Tibial nerve (tissue), 4 donors: ENCODE data around the gene EPSTI1. TPM values are rescaled to one million over a fixed set of nuclear protein-coding genes. Genes with fewer than 3 reads are reported as not detected.

Experiments used
- DNase-seq, 2 donors: peaks; one replicate each; pipeline ENCODE4 v3.0.0-alpha.2; 2019; ENCODE audit warnings: low spot score in 2 of 2
- H3K27ac ChIP-seq, 4 donors: fragments of 200-600 bp; sonication (generic) in 3 of 4; one replicate each; pipeline ENCODE4 v1.5.1; 2017 to 2019; ENCODE audit warnings: mild to moderate bottlenecking in 1 of 4
- H3K27me3 ChIP-seq, 2 donors: fragments of 200-600 bp; sonication (generic) in 1 of 2; one replicate each; pipeline versions ENCODE4 v1.5.1 to v1.6.0; 2017 to 2019
- H3K36me3 ChIP-seq, 3 donors: fragments of 200-600 bp; sonication (generic); one replicate each; pipeline ENCODE4 v1.5.1; 2018 to 2019
- H3K4me1 ChIP-seq, 4 donors: fragments of 200-600 bp; sonication (generic) in 3 of 4; one replicate each; pipeline ENCODE4 v1.5.1; 2017 to 2019
- H3K4me3 ChIP-seq, 4 donors: fragments of 200-600 bp; sonication (generic) in 3 of 4; one replicate each; pipeline ENCODE4 v1.5.1; 2017 to 2019; ENCODE audit warnings: mild to moderate bottlenecking in 1 of 4, moderate library complexity in 1 of 4
- H3K9me3 ChIP-seq, 4 donors: fragments of 200-600 bp; sonication (generic) in 3 of 4; one replicate each; pipeline ENCODE4 v1.5.1; 2017 to 2019
- EP300 ChIP-seq, 2 donors: sonication (generic); formaldehyde crosslinking; IDR thresholded peaks; one replicate each; pipeline ENCODE4 v1.6.1; 2017; ENCODE audit warnings: antibody characterized with exemption in 2 of 2, mild to moderate bottlenecking in 1 of 2
- POLR2A ChIP-seq, 2 donors: fragments of 450-650 bp; IDR thresholded peaks; one replicate each; pipeline ENCODE4 v1.6.1; 2017; ENCODE audit warnings: antibody characterized with exemption in 2 of 2, mild to moderate bottlenecking in 2 of 2, moderate library complexity in 2 of 2
- WGBS, 2 donors: methylation state at CpG; one replicate each; pipeline ENCODE4 v1.1.5; 2018; 5-methylcytosine and 5-hydroxymethylcytosine counted together
- total RNA-seq, 4 donors: library from RNA; depleted of rRNA; stranded (reverse); fragments of >200 nt; gene quantifications; one replicate each; pipeline ENCODE4 v1.1.0, GENCODE V29; 2016
- TF ChIP-seq, protein P1 (sequence below), 5 experiments: fragments of 200-600 bp in 3 of 5; fragments of 450-650 bp in 2 of 5; sonication (generic) in 3 of 5; IDR thresholded peaks; one replicate each; pipeline ENCODE4 v1.5.1; 2016 to 2019; ENCODE audit warnings: antibody characterized with exemption in 5 of 5, mild to moderate bottlenecking in 3 of 5, moderate library complexity in 2 of 5

The EPSTI1 gene
- total RNA-seq, 4 donors from 2014 or later = 1.4 to 16.8 (median 3.3) TPM

DNA sequence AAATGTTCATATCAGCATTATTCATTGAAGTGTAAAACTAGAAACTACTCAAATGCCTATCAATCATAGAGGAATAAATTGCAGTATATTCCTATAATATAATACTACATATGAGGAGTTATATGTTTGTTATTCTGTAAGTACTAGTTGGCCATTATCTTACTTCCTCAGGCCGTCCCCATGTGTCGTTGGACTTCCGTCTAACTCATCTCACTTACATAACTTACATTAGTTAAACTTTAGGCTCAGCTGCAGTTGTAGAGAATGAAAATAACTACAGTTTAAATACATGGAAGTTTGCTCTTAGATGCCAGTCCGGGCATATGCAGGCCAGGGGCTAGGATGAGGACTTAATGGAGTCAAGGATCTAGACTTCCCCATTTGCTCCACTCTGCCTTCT is 8.6 kb upstream of the EPSTI1 start:
- H3K9me3 ChIP-seq = no peaks in the 10 kb centered on the region
- 75% methylated on average over 4 of the region's 4 CpGs for WGBS, 2 donors
- DNase-seq = no peak
- H3K36me3 ChIP-seq = no peaks in the 10 kb centered on the region
- TF ChIP-seq POLR2A (IDR thresholded peaks at IDR 0.05) (no peak), EP300 (IDR thresholded peaks at IDR 0.05) (no peak)
- TF ChIP-seq, protein P1, sequence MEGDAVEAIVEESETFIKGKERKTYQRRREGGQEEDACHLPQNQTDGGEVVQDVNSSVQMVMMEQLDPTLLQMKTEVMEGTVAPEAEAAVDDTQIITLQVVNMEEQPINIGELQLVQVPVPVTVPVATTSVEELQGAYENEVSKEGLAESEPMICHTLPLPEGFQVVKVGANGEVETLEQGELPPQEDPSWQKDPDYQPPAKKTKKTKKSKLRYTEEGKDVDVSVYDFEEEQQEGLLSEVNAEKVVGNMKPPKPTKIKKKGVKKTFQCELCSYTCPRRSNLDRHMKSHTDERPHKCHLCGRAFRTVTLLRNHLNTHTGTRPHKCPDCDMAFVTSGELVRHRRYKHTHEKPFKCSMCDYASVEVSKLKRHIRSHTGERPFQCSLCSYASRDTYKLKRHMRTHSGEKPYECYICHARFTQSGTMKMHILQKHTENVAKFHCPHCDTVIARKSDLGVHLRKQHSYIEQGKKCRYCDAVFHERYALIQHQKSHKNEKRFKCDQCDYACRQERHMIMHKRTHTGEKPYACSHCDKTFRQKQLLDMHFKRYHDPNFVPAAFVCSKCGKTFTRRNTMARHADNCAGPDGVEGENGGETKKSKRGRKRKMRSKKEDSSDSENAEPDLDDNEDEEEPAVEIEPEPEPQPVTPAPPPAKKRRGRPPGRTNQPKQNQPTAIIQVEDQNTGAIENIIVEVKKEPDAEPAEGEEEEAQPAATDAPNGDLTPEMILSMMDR (IDR thresholded peaks at IDR 0.05) = no peak
- H3K27ac ChIP-seq = no peak overlapping the region
- no peak overlapping the region for H3K4me3 ChIP-seq
- peaks cover 0 to 7% (median 0%) of the 10 kb centered on the region in 4 donors for H3K4me1 ChIP-seq
- no peaks in the 10 kb centered on the region for H3K27me3 ChIP-seq

GRCh38 chr13:42999491-42999890 is 7.5 kb upstream of the EPSTI1 start:
- Histone ChIP-seq H3K27me3 (no peaks in the 10 kb centered on the region), H3K36me3 (no peaks in the 10 kb centered on the region), H3K9me3 (no peaks in the 10 kb centered on the region), H3K27ac (no peak overlapping the region), H3K4me3 (no peak overlapping the region), H3K4me1 (no peaks in the 10 kb centered on the region)
- TF ChIP-seq POLR2A (IDR thresholded peaks at IDR 0.05) (no peak), EP300 (IDR thresholded peaks at IDR 0.05) (no peak)
- TF ChIP-seq, protein P1 (IDR thresholded peaks at IDR 0.05) = no peak
- 52 to 55% methylated on average over 2 of the region's 2 CpGs for WGBS, 2 donors
- no peak for DNase-seq

DNA sequence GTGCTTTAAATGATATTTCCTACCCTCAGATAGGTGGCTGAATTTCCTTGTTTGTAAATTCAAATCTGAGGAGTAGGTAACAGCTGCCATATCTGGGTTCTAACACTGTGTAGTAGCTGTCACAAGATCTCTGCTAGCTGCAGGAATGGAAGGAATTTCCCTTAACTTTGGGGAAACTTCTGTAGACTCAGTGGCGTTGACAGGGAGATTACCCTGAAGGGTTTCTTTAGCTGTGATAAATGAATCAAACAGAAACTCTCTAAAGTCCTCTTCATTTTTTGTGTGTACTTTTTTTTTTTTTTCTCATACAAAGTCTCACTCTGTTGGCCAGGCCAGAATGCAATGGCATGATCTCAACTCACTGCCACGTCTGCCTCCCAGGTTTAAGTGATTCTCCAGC is 5.3 kb upstream of the EPSTI1 start:
- WGBS, 2 donors = 83 to 89% methylated on average over 2 of the region's 2 CpGs
- TF ChIP-seq EP300 (IDR thresholded peaks at IDR 0.05) (no peak), POLR2A (IDR thresholded peaks at IDR 0.05) (no peak)
- TF ChIP-seq, protein P1 (IDR thresholded peaks at IDR 0.05) = no peak
- Histone ChIP-seq H3K36me3 (no peaks in the 10 kb centered on the region), H3K4me3 (no peak overlapping the region), H3K27me3 (no peaks in the 10 kb centered on the region), H3K27ac (no peak overlapping the region), H3K4me1 (peaks cover 0 to 8% (median 2%) of the 10 kb centered on the region in 4 donors), H3K9me3 (no peaks in the 10 kb centered on the region)
- no peak for DNase-seq

GRCh38 chr13:42996584-42996983 is 4.5 kb upstream of the EPSTI1 start:
- Histone ChIP-seq H3K27ac (no peak overlapping the region), H3K36me3 (no peaks in the 10 kb centered on the region), H3K4me1 (peaks cover 0 to 8% (median 2%) of the 10 kb centered on the region in 4 donors), H3K4me3 (no peak overlapping the region), H3K27me3 (no peaks in the 10 kb centered on the region), H3K9me3 (no peaks in the 10 kb centered on the region)
- DNase-seq = no peak
- TF ChIP-seq EP300 (IDR thresholded peaks at IDR 0.05) (no peak), POLR2A (IDR thresholded peaks at IDR 0.05) (no peak)
- TF ChIP-seq, protein P1 (IDR thresholded peaks at IDR 0.05) = no peak
- 75 to 83% methylated on average over 3 of the region's 3 CpGs for WGBS, 2 donors

DNA sequence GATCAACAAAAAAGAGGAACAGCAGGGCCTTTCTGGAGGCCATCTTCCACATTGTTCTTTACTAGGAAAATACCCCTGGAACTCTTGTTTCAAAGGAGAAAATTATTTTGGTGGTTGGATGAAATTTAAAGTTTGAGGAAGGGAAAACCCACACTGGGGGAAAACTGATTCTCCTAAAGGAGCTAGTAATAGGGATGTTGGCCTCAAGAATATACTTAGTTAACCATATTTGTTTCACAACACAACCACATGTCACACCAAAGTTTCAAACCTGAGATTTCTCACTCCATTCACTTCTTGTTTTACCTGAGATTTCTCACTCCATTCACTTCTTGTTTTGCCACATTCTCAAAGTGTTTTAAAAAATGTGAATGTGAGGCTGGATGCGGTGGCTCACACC is 2.8 kb upstream of the EPSTI1 start:
- WGBS, 2 donors = 89 to 100% methylated on average over 1 of the region's 1 CpG
- no peaks in the 10 kb centered on the region for H3K9me3 ChIP-seq
- H3K27ac ChIP-seq = no peak overlapping the region
- no peaks in the 10 kb centered on the region for H3K36me3 ChIP-seq
- TF ChIP-seq EP300 (IDR thresholded peaks at IDR 0.05) (no peak), POLR2A (IDR thresholded peaks at IDR 0.05) (no peak)
- TF ChIP-seq, protein P1 (IDR thresholded peaks at IDR 0.05) = no peak
- DNase-seq = no peak
- no peak overlapping the region for H3K4me3 ChIP-seq
- H3K4me1 ChIP-seq = peaks cover 0 to 22% (median 17%) of the 10 kb centered on the region in 4 donors
- no peaks in the 10 kb centered on the region for H3K27me3 ChIP-seq
